ENCODE measurements around the gene HS6ST1.

HS6ST1 gene

GRCh38 chr2:128249555-128249954 is 69.1 kb downstream of the HS6ST1 start:
- H3K27ac ChIP-seq (ENCODE audit: low read length) = no peak overlapping the region

GRCh38 chr2:128245813-128246212 is 72.9 kb downstream of the HS6ST1 start:
- Histone ChIP-seq H3K27me3 (ENCODE audit: insufficient read depth, low read length) (no peaks in the 10 kb centered on the region), H3K9ac (ENCODE audit: low read depth, low read length) (no peak overlapping the region), H3K4me1 (ENCODE audit: insufficient read depth, low read length) (no peaks in the 10 kb centered on the region), H3K36me3 (ENCODE audit: insufficient read depth, low read depth, low read length) (no peaks in the 10 kb centered on the region), H3K27ac (ENCODE audit: low read length) (no peak overlapping the region), H3K4me3 (ENCODE audit: low read length) (no peak overlapping the region), H3K9me3 (ENCODE audit: insufficient read depth, low read depth, low read length) (no peaks in the 10 kb centered on the region)

More at GRCh38 chr2:128249555-128249954, 69.1 kb downstream of the HS6ST1 start:
- Histone ChIP-seq H3K4me1 (ENCODE audit: insufficient read depth, low read length) (no peaks in the 10 kb centered on the region), H3K9ac (ENCODE audit: low read depth, low read length) (no peak overlapping the region), H3K4me3 (ENCODE audit: low read length) (no peak overlapping the region), H3K27me3 (ENCODE audit: insufficient read depth, low read length) (no peaks in the 10 kb centered on the region), H3K36me3 (ENCODE audit: insufficient read depth, low read depth, low read length) (no peaks in the 10 kb centered on the region), H3K9me3 (ENCODE audit: insufficient read depth, low read depth, low read length) (no peaks in the 10 kb centered on the region)

- H3K4me1 ChIP-seq (ENCODE audit: insufficient read depth, low read length) = no peaks in the 10 kb centered on the region
- no peaks in the 10 kb centered on the region for H3K36me3 ChIP-seq (ENCODE audit: insufficient read depth, low read depth, low read length)
- no peak overlapping the region for H3K27ac ChIP-seq (ENCODE audit: low read length)
- no peak overlapping the region for H3K9ac ChIP-seq (ENCODE audit: low read depth, low read length)
- H3K27me3 ChIP-seq (ENCODE audit: insufficient read depth, low read length) = no peaks in the 10 kb centered on the region
- H3K4me3 ChIP-seq (ENCODE audit: low read length) = no peak overlapping the region
- H3K9me3 ChIP-seq (ENCODE audit: insufficient read depth, low read depth, low read length) = no peaks in the 10 kb centered on the region
These were observed 76.8 kb downstream of the HS6ST1 start for GRCh38 chr2:128241896-128242295.

- no peak overlapping the region for H3K4me3 ChIP-seq (ENCODE audit: low read length)
- H3K36me3 ChIP-seq (ENCODE audit: insufficient read depth, low read depth, low read length) = no peaks in the 10 kb centered on the region
- no peak overlapping the region for H3K9ac ChIP-seq (ENCODE audit: low read depth, low read length)
- no peaks in the 10 kb centered on the region for H3K4me1 ChIP-seq (ENCODE audit: insufficient read depth, low read length)
- peaks cover 17% of the 10 kb centered on the region for H3K27me3 ChIP-seq (ENCODE audit: insufficient read depth, low read length)
- H3K27ac ChIP-seq (ENCODE audit: low read length) = no peak overlapping the region
- no peaks in the 10 kb centered on the region for H3K9me3 ChIP-seq (ENCODE audit: insufficient read depth, low read depth, low read length)
These were observed 80.6 kb downstream of the HS6ST1 start for GRCh38 chr2:128237911-128238697.

- Histone ChIP-seq H3K4me3 (ENCODE audit: low read length) (no peak overlapping the region), H3K36me3 (ENCODE audit: insufficient read depth, low read depth, low read length) (no peaks in the 10 kb centered on the region), H3K27ac (ENCODE audit: low read length) (no peak overlapping the region), H3K27me3 (ENCODE audit: insufficient read depth, low read length) (peaks cover 27% of the 10 kb centered on the region), H3K4me1 (ENCODE audit: insufficient read depth, low read length) (no peaks in the 10 kb centered on the region), H3K9me3 (ENCODE audit: insufficient read depth, low read depth, low read length) (no peaks in the 10 kb centered on the region), H3K9ac (ENCODE audit: low read depth, low read length) (no peak overlapping the region)
These were observed 81.6 kb downstream of the HS6ST1 start for GRCh38 chr2:128237081-128237534.

- no peaks in the 10 kb centered on the region for H3K36me3 ChIP-seq (ENCODE audit: insufficient read depth, low read depth, low read length)
- H3K27ac ChIP-seq (ENCODE audit: low read length) = no peak overlapping the region
- no peaks in the 10 kb centered on the region for H3K4me1 ChIP-seq (ENCODE audit: insufficient read depth, low read length)
- no peak overlapping the region for H3K4me3 ChIP-seq (ENCODE audit: low read length)
- H3K27me3 ChIP-seq (ENCODE audit: insufficient read depth, low read length) = peaks cover 33% of the 10 kb centered on the region
- H3K9me3 ChIP-seq (ENCODE audit: insufficient read depth, low read depth, low read length) = no peaks in the 10 kb centered on the region
- no peak overlapping the region for H3K9ac ChIP-seq (ENCODE audit: low read depth, low read length)
These were observed 82.1 kb downstream of the HS6ST1 start for GRCh38 chr2:128236491-128237035.

- Histone ChIP-seq H3K4me3 (ENCODE audit: low read length) (no peak overlapping the region), H3K9me3 (ENCODE audit: insufficient read depth, low read depth, low read length) (no peaks in the 10 kb centered on the region), H3K4me1 (ENCODE audit: insufficient read depth, low read length) (no peaks in the 10 kb centered on the region), H3K27ac (ENCODE audit: low read length) (no peak overlapping the region), H3K27me3 (ENCODE audit: insufficient read depth, low read length) (peaks cover 41% of the 10 kb centered on the region), H3K36me3 (ENCODE audit: insufficient read depth, low read depth, low read length) (no peaks in the 10 kb centered on the region), H3K9ac (ENCODE audit: low read depth, low read length) (no peak overlapping the region)
These were observed 83.1 kb downstream of the HS6ST1 start for GRCh38 chr2:128235581-128235980.

- H3K4me1 ChIP-seq (ENCODE audit: insufficient read depth, low read length) = no peaks in the 10 kb centered on the region
- H3K4me3 ChIP-seq (ENCODE audit: low read length) = no peak overlapping the region
- no peak overlapping the region for H3K9ac ChIP-seq (ENCODE audit: low read depth, low read length)
- H3K27me3 ChIP-seq (ENCODE audit: insufficient read depth, low read length) = peaks cover 41% of the 10 kb centered on the region
- no peak overlapping the region for H3K27ac ChIP-seq (ENCODE audit: low read length)
- no peaks in the 10 kb centered on the region for H3K36me3 ChIP-seq (ENCODE audit: insufficient read depth, low read depth, low read length)
- H3K9me3 ChIP-seq (ENCODE audit: insufficient read depth, low read depth, low read length) = no peaks in the 10 kb centered on the region
These were observed 84.1 kb downstream of the HS6ST1 start for GRCh38 chr2:128234613-128235012.

- Histone ChIP-seq H3K4me3 (ENCODE audit: low read length) (peak overlapping the region; percentile 73; the same call in 1 of the 2 replicates), H3K36me3 (ENCODE audit: insufficient read depth, low read depth, low read length) (no peaks in the 10 kb centered on the region), H3K4me1 (ENCODE audit: insufficient read depth, low read length) (no peaks in the 10 kb centered on the region), H3K27me3 (ENCODE audit: insufficient read depth, low read length) (peaks cover 41% of the 10 kb centered on the region), H3K9ac (ENCODE audit: low read depth, low read length) (no peak overlapping the region), H3K9me3 (ENCODE audit: insufficient read depth, low read depth, low read length) (no peaks in the 10 kb centered on the region), H3K27ac (ENCODE audit: low read length) (no peak overlapping the region)
These were observed 84.8 kb downstream of the HS6ST1 start for GRCh38 chr2:128233790-128234395.

GRCh38 chr2:128232965-128233789 is 85.5 kb downstream of the HS6ST1 start:
- H3K9ac ChIP-seq (ENCODE audit: low read depth, low read length) = no peak overlapping the region
- peaks cover 41% of the 10 kb centered on the region for H3K27me3 ChIP-seq (ENCODE audit: insufficient read depth, low read length)
- no peaks in the 10 kb centered on the region for H3K4me1 ChIP-seq (ENCODE audit: insufficient read depth, low read length)
- no peak overlapping the region for H3K27ac ChIP-seq (ENCODE audit: low read length)
- peak overlapping the region; percentile 73 for H3K4me3 ChIP-seq (ENCODE audit: low read length)
- H3K36me3 ChIP-seq (ENCODE audit: insufficient read depth, low read depth, low read length) = no peaks in the 10 kb centered on the region
- no peaks in the 10 kb centered on the region for H3K9me3 ChIP-seq (ENCODE audit: insufficient read depth, low read depth, low read length)

- no peaks in the 10 kb centered on the region for H3K9me3 ChIP-seq (ENCODE audit: insufficient read depth, low read depth, low read length)
- H3K4me3 ChIP-seq (ENCODE audit: low read length) = no peak overlapping the region
- no peaks in the 10 kb centered on the region for H3K4me1 ChIP-seq (ENCODE audit: insufficient read depth, low read length)
- no peaks in the 10 kb centered on the region for H3K36me3 ChIP-seq (ENCODE audit: insufficient read depth, low read depth, low read length)
- peaks cover 31% of the 10 kb centered on the region for H3K27me3 ChIP-seq (ENCODE audit: insufficient read depth, low read length)
- H3K27ac ChIP-seq (ENCODE audit: low read length) = no peak overlapping the region
- no peak overlapping the region for H3K9ac ChIP-seq (ENCODE audit: low read depth, low read length)
These were observed 89.8 kb downstream of the HS6ST1 start for GRCh38 chr2:128228894-128229293.

All from iPS-20b (cell line).